Kidney (tissue), 14 donors: ENCODE measurements around the gene SHLD1. TPM values are rescaled to one million over a fixed set of nuclear protein-coding genes. Genes with fewer than 3 reads are reported as not detected.
"Not testable (repeated sequence)": the region's sequence is repeated elsewhere in the genome, so short reads cannot be mapped to it uniquely, and the experiment has no call there.

Experiments
- DNase-seq, 5 donors: peaks; one replicate each; pipeline ENCODE4 v3.0.0-alpha.2; 2013 to 2020
- FAIRE-seq: peaks from 2 replicates; lab custom pipeline; 2012; peaks lifted over from hg19 to GRCh38; lab: Jason Lieb, UNC
- H3K27ac ChIP-seq, 2 donors: one replicate each; pipeline ENCODE4 v1.7.0; 2013; ENCODE audit warnings: low read depth in 2 of 2, low read length in 2 of 2, inconsistent platforms in 1 of 2
- H3K27me3 ChIP-seq: one replicate; pipeline ENCODE4 v1.7.1; 2013; ENCODE audit warnings: low read length, inconsistent platforms; ENCODE audit not compliant: control insufficient read depth, insufficient read depth
- H3K36me3 ChIP-seq, 3 donors: one replicate each; pipeline versions ENCODE4 v1.7.0 to v1.7.1; 2013; ENCODE audit warnings: low read length in 3 of 3, control low read depth in 1 of 3, inconsistent platforms in 1 of 3; ENCODE audit not compliant: insufficient read depth in 3 of 3, control insufficient read depth in 2 of 3
- H3K4me1 ChIP-seq, 3 donors: one replicate each; pipeline versions ENCODE4 v1.7.0 to v1.7.1; 2013; ENCODE audit warnings: low read length in 3 of 3, inconsistent platforms in 1 of 3, low read depth in 1 of 3; ENCODE audit not compliant: control insufficient read depth in 2 of 3, insufficient read depth in 2 of 3
- H3K4me3 ChIP-seq, 3 donors: one replicate each; pipeline versions ENCODE4 v1.7.0 to v1.8.1; 2013; ENCODE audit warnings: low read length in 3 of 3, control low read depth in 1 of 3, inconsistent platforms in 1 of 3
- H3K9ac ChIP-seq, 3 donors: one replicate each; pipeline versions ENCODE4 v1.7.0 to v1.7.1; 2013; ENCODE audit warnings: low read length in 3 of 3, control low read depth in 1 of 3, inconsistent platforms in 1 of 3
- H3K9me3 ChIP-seq, 3 donors: one replicate each; pipeline versions ENCODE4 v1.7.0 to v1.7.1; 2013; ENCODE audit warnings: low read length in 3 of 3, control low read depth in 1 of 3, inconsistent platforms in 1 of 3; ENCODE audit not compliant: control insufficient read depth in 2 of 3, insufficient read depth in 1 of 3
- intact Hi-C: fragments of 100-400 bp; cut with DNase I; formaldehyde crosslinking; loops from one replicate; pipeline ENCODE4 v1.11.1; 2022
- polyA plus RNA-seq: library from polyadenylated mRNA; stranded (reverse); fragments of 350-450 nt; fragmentation: Illumina TruSeq; extraction: RNeasy Lipid Tissue Mini Kit (QIAGEN cat#74804); gene quantifications from one replicate; pipeline ENCODE4 v1.2.3, GENCODE V29; 2014; ENCODE audit warnings: low read depth, low replicate concordance; ENCODE audit not compliant: insufficient read depth
- total RNA-seq: library from RNA; stranded (reverse); fragmentation: NEBNext Ultra II Directional; extraction: Animal tissue kit (Norgen Biotek cat#: 25700); gene quantifications from one replicate; pipeline ENCODE4 v1.2.1, GENCODE V29; 2021
- TF ChIP-seq, protein P1 (sequence below): IDR thresholded peaks from 3 replicates; pipeline ENCODE4 v1.5.1; 2012; ENCODE audit warnings: mild to moderate bottlenecking, moderate library complexity, borderline replicate concordance; ENCODE audit not compliant: insufficient read depth; ENCODE audit errors: extremely low read depth
- donor health status: control.
- donor health status: control.
- donor health status: control.
- donor health status: control.
- donor health status: control.
- donor health status: DM: yes; HTN: yes; CAD: no.
- donor health status: Normal renal cell carcinoma (clear cell type).

The SHLD1 gene
- total and polyA plus RNA-seq, 2 donors from 2014 or later, result 6.1 to 7.2 TPM

DNA sequence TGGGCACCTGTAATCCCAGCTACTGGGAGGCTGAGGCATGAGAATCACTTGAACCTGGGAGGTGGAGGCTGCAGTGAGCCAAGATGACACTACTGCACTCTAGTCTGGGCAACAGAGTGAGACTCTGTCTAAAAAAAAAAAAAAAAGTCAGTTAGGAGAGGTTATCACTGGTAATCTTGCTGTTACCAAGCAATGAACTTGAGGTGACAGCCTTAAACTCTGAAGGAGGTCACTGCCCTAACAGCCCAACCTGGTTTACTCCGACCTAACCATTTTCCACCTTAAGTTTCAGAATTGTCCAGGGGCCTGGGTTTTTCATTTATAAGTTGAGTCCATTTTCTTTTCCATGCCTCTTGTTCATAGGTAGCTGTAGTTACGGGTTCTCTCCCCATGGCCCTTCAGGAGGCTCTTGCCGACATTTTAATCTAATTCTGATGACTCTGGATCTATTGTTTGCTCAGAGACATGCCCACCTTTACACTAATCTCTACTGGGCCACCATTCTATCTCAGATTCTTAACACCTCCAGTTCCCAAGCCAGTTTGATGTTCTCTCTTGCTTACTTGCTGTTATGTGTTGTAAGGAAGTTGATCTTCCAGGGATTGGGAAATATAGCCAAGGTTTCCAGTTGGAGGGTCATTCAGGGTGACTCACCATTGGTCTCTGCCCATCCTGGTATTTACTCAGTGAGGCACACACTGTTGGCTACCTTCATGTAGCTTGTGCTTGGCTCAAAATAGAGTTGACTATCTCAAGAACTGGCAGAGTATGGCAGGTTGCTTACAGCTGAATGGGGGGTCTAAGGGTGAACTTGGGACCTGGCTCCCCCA, 29.1 kb downstream of the SHLD1 start:
- intact Hi-C loops, result no loop called here
- no peaks in the 10 kb centered on the region for H3K9me3 ChIP-seq
- peaks cover 0 to 7% (median 4%) of the 10 kb centered on the region in 3 donors for H3K4me1 ChIP-seq
- H3K36me3 ChIP-seq, result peaks cover 0 to 3% (median 0%) of the 10 kb centered on the region in 3 donors
- FAIRE-seq (no peak), DNase-seq (no peak)
- no peak overlapping the region for H3K9ac ChIP-seq
- H3K4me3 ChIP-seq, result no peak overlapping the region
- no peak overlapping the region for H3K27ac ChIP-seq
- TF ChIP-seq, protein P1, sequence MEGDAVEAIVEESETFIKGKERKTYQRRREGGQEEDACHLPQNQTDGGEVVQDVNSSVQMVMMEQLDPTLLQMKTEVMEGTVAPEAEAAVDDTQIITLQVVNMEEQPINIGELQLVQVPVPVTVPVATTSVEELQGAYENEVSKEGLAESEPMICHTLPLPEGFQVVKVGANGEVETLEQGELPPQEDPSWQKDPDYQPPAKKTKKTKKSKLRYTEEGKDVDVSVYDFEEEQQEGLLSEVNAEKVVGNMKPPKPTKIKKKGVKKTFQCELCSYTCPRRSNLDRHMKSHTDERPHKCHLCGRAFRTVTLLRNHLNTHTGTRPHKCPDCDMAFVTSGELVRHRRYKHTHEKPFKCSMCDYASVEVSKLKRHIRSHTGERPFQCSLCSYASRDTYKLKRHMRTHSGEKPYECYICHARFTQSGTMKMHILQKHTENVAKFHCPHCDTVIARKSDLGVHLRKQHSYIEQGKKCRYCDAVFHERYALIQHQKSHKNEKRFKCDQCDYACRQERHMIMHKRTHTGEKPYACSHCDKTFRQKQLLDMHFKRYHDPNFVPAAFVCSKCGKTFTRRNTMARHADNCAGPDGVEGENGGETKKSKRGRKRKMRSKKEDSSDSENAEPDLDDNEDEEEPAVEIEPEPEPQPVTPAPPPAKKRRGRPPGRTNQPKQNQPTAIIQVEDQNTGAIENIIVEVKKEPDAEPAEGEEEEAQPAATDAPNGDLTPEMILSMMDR, result no peak
- H3K27me3 ChIP-seq, result no peaks in the 10 kb centered on the region

DNA sequence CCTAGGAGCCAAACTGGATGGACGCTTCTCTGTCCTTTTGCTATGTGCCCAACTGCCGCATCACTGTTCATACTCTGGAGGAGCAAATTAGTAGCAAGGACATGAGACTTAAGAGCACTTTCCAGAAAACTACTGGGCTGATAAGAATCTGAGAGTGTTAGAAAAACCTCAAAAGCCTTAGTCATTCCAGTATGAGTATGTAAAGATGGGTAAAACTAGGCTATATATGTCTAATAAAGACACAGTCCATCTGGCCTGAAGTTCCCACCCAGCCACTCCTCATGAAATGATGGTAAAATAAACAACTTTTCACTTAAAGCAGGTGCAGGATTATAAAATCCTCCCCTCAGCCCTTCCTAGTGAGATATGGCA, 30.6 kb downstream of the SHLD1 start:
- DNase-seq, result no peak
- no peak overlapping the region for H3K9ac ChIP-seq
- TF ChIP-seq, protein P1, result no peak
- intact Hi-C loops, result no loop called here
- H3K4me3 ChIP-seq, result no peak overlapping the region
- H3K27me3 ChIP-seq, result no peaks in the 10 kb centered on the region
- H3K36me3 ChIP-seq, result peaks cover 0 to 3% (median 0%) of the 10 kb centered on the region in 3 donors
- H3K27ac ChIP-seq, result no peak overlapping the region
- peaks cover 0 to 7% (median 4%) of the 10 kb centered on the region in 3 donors for H3K4me1 ChIP-seq
- no peak for FAIRE-seq
- no peaks in the 10 kb centered on the region for H3K9me3 ChIP-seq

DNA sequence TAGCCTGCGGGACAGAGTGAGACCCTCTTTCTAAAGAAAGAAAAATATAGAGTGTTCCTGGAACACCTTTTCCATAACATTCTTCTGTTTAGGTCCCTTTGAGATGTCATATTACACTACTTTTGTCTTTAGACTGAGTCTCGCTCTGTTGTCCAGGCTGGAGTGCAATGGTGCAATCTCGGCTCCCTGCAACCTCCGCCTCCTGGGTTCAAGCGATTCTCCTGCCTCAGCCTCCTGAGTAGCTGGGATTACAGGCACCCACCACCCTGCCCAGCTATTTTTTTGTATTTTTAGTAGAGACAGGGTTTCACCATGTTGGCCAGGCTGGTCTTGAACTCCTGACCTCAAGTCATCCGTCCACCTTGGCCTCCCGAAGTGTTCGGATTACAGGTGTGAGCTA, 31.2 kb downstream of the SHLD1 start:
- DNase-seq, H3K9ac ChIP-seq, H3K9me3 ChIP-seq, H3K27me3 ChIP-seq, H3K4me1 ChIP-seq, intact Hi-C loops, H3K27ac ChIP-seq, H3K4me3 ChIP-seq, FAIRE-seq, H3K36me3 ChIP-seq: not testable (repeated sequence)
